GM19193 (cell line): ENCODE measurements around the gene ACSL1.

Source experiments
- POLR2A ChIP-seq: IDR thresholded peaks from 4 replicates; pipeline ENCODE4 v1.6.1; 2011; ENCODE audit not compliant: insufficient read depth, insufficient read length; ENCODE audit errors: extremely low read depth

Gene ACSL1, protein sequence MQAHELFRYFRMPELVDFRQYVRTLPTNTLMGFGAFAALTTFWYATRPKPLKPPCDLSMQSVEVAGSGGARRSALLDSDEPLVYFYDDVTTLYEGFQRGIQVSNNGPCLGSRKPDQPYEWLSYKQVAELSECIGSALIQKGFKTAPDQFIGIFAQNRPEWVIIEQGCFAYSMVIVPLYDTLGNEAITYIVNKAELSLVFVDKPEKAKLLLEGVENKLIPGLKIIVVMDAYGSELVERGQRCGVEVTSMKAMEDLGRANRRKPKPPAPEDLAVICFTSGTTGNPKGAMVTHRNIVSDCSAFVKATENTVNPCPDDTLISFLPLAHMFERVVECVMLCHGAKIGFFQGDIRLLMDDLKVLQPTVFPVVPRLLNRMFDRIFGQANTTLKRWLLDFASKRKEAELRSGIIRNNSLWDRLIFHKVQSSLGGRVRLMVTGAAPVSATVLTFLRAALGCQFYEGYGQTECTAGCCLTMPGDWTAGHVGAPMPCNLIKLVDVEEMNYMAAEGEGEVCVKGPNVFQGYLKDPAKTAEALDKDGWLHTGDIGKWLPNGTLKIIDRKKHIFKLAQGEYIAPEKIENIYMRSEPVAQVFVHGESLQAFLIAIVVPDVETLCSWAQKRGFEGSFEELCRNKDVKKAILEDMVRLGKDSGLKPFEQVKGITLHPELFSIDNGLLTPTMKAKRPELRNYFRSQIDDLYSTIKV

DNA sequence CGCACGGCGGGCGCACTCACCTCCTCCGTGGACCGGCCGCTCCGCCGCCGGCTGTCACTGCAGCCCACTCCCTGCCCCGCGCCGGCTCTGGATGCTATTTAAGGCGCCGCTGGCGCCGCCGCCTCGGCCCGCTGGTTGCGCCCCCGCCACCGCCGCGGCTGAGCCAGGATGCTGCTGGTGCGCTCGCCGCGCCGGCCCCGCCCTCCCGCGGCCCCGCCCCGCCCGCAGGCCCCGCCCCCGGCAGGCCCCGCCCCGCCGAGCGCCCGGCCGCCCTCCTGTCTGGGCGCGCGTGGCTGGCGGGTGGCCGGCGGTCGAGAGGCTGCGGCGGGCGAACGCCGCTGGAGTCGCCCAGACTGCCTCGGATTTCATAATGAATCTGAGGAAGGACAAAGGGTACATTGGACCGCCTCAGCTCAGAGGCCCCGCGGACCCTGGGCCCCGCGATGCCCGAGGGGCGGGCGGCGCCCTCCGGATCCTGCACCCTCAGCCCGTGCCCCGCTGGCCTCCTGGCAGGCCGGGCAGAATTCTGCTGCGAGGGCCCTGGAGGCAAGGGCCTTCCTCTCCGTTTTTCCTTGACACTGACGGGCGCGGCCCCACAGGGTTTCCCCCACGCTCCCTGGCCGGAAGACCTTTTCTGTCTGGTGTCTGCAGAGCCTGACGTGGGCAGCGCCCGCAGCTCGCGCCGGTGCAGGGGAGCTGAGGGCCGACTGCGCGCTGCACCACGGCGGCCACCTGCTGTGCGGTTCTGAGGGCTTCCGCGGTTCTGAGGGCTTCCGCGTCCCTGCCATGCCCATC, at the start of gene ACSL1:
Gene ACSL1, minus strand, starts transcription at position 73 of the 795 bp plus-strand sequence. CDS start 22,454 bp downstream, outside the sequence.
- peak; percentile 88 for TF ChIP-seq POLR2A

DNA sequence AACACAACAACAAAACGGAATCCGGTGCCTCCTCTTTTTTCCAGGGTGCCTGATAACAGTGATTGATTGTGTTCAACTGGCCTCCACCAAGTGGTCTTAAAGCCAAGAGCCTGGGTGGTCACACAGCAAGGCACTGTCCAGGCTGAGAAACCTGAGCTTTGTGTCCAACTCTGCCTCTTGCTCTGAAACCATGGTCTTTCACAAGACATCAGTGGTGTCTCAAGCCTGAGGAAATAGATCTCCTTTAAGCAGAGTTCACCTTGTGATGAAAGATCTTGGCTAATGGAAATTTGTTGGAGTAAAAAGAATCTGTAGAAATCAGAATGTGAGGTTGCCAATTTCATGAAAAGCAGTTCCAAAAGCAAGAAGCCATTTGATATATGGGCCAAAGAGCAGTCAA, 47.3 kb upstream of the ACSL1 start:
- TF ChIP-seq POLR2A, result no peak

DNA sequence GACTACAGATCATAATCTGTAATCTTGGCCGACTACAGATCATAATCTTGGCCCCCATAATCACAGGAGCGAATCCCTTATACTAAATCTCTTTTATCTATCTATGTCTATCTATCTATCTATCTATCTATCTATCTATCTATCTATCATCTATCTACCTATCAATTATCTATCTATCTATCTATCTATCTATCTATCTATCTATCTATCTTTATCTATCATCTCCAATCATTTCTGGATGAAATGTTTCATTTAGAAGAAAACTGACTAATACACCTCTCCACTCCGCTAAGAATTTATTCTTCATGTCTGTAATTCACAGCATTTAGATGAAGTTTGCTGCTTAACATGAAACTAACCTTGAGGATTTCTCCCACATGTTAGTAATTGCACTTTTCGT, 45.0 kb upstream of the ACSL1 start:
- no peak for TF ChIP-seq POLR2A

DNA sequence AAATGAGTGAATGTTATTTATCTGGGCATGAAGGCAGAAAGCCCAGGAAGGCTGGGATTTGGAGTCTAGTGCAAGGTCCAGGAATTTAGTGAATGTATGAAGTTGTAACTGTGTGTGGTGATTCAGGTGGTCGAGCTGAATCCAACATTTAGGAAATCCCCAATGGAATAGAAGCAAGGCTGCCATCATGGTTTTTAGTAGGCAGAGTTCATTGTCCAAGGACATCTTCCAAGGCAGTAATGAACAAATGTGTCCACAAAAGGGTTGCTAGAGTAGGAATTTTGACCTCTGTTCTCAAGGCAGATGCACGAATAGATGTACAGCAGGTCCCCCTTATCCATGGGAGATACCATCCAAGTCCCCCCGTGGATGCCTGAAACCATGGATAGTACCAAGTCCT, 42.9 kb upstream of the ACSL1 start:
- TF ChIP-seq POLR2A, result no peak

DNA sequence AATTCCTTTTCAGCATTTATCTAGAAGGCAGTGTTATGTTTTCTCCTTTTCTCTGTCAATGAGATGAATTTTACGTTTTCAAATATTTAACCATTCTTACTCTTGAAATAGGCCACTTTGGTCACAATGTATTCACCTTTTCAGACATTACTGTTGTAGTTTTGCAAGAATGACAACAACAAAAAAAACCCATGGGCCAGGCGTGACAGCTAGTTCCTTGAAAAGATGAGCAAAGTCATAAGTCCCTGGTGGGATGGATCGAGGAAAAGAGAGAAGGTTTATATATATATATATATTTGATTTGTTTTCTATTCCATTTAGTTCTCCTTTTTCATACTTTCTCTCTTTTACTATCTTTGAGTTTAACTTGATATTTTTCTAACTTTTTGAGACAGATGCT, 38.1 kb upstream of the ACSL1 start:
- TF ChIP-seq POLR2A, result no peak

DNA sequence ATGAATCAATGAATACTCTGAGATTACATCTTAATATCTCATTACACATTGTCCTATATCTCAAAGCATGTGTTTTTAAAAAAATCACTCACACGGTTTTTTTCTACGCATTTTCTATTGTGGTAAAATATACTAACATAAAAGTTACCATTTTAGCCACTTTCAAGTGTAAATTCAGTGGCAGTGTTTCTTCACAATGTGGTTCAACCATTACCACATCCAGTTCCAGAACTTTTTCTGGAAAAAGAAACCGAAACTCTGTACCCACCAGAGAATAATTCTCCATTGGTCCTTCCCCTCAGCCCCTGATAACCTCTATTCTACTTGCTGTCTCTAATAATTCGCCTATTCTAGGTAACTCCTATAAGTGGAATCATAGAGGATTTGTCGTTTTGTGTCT, 35.3 kb upstream of the ACSL1 start:
- no peak for TF ChIP-seq POLR2A

DNA sequence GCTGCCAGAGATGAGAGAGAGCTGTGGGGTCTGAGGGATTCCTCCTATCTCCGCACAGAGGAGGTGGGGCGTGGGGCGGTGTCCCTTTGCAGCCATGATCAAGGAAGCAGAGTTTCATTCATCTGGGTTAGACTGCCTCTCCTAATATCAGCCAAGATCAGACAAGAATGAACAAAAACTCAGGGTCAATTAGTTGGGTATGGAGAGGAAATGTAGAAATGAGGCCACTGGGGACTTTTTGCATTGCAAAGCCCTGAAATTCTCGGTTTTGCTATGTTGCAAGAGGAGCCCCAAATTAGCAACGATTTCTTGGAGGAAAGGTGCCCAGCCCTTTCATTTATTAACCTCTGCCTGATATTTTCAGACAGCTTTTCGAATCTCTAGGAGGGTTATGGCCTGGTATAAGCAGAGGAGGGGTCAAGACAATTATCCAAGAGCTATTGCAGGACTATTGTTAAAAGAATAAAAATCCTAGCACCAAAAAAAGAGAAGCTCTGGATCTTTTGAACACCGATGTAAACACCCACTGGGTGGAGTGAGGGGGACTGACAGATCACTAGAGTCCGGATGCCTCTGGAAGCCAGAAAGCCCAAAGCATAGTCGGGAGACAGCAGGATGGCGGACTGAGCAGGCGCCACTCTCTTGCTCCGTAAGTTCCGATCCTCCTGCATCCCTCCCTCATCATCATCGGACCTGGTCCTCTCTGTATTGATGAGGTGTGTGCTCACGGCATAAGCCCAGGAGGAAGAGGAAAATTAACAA, 34.4 kb upstream of the ACSL1 start:
- TF ChIP-seq POLR2A, result peak; percentile 17

DNA sequence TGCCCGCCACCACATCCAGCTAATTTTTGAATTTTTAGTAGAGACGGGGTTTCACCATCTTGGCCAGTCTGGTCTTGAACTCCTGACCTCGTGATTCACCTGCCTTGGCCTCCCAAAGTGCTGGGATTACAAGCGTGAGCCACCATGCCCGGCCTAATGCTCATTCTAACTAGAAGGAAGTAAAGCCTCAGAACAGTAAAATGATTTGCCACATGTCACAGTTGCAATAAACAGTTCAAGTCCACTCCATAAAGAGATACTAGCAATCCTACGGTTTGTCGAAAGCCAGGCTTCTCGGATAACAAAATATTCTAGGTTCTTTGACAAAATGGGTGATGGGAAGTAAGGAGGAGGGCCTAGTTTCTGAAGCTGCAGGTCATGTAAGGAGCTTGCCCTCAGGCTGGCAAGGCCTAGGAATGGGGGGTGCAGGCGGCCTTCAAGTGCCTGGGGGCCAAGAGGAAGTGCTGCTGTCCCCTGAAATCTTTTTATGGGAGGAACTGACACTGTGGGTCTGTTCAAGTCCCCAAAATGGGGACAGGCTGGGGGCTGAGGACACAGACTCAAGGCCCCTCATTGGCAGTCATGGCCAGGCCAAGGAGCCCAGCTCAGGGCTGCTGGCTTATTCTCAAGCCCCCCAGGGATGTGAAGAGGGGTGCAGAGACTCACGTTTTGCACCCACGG, 31.8 kb upstream of the ACSL1 start:
- TF ChIP-seq POLR2A, result no peak

DNA sequence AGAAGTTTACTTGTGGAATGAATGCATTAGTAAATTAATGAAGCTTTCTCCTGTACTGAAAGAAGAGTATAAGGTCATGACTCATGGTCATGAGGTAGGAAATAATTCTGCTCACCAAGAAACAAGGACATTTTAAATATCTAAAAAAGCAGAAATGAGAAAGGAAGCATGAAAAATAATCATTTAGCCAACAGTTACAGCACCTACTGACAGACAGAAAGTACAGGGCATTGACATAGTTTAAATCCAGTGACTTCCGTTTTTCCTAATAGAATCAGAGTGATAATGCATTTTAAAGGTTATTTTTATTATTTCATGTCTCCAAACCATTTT, 30.5 kb upstream of the ACSL1 start:
- no peak for TF ChIP-seq POLR2A

DNA sequence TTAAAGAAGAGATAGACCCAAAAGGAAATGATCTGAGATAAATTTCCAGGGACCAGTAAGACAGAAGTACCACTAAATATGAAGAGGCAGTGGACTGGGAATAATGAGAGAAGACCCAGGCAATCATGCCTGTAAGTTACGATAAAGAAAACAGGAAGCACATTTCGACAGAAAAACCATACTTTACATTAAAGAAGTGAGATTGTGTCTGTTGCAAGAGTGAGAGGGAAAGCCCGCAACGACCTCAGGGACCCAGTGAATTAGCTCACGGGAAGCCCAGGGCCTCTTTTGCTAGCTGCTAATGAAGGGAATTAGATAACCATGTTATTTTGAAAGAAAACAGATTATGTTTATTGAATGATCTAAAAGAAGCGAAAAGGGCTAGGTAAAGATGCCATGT, 28.9 kb upstream of the ACSL1 start:
- TF ChIP-seq POLR2A, result no peak

DNA sequence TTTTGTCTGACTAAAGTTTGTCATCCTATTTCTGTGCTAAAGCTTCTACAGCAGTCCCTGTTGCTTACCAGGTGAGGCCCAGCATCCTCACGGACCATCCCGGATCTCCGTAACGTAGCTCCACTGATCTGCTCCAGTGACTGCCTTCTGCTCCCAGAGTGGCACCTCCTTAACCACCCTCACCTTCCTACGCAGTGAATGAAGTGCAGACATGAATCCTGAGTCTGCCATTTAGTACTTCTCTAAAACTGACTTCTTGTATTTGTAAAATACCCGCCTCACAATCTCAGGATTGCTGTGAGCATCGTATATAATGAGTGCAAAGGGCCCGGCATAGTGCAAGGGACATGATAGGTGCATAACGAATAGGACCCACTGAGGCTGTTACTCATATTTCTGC, 27.7 kb upstream of the ACSL1 start:
- no peak for TF ChIP-seq POLR2A

DNA sequence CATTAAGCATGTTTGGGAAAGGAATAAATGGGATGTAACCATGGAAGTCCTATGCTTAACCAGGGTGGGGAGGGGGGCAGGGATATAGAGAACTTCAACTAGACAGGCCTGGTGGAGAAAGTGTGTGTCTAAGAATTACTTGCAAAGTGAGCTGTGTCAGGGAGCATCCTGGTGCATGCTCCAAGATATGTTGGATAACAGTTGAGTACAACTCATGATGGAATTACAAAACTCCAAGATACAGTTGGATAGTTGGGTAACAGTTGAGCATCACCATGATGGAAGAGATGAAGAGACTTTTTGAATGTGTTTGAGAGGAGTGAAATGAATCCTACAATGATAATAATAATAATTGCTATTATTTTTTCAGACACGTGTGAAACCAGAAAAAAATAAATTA, 26.1 kb upstream of the ACSL1 start:
- no peak for TF ChIP-seq POLR2A

DNA sequence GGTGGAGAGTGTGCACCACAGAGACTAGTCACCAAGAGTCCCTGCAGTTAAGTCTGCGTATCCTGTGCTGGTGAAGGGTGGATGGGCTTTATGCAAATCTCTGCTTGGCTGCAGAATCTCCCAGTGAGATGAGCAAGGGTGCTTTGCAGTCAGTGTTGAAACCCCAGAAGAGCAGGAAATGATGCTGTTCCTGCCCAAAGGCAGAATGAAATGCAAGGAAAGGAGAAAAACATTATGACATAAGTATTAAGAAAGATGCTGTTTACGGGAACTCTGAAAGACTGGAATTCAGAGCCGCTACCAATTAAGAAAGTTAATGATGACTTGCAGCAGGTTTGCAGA, 25.4 kb upstream of the ACSL1 start:
- TF ChIP-seq POLR2A, result no peak

DNA sequence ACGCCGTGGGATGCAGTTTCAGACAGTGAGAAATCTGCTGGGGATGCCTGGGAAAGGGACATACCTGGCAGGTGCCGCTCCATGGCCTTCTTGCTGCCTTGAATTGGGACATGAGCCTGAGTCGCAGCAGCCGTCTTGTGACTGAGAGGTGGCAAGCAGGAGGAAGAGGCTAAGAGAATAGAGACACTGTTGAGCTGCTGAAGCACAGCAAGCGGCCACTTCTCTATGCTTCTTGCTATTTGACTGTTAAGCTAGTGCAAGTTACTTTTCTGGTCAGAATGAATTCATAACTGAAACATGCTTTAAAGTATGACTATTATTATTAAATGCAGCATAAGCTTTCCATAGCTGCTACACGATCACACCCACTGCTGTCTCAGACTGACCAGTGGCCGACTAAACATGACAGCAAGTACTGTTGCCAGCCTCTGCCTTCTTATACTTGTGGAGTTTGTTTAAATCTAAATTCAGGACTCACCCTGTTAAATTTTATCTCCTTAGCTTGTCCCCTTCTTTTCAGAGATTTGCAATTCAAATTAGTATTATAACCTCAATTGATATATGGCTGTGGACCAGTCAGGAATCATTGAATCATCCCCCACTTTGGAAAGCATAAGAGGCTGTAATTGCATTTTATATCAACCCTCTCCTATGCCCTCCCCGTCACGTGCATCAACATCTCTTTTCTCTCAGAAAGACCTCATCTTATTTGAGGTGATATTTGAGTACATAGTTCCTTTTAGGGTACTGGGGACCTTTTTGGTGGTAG, 24.8 kb upstream of the ACSL1 start:
- no peak for TF ChIP-seq POLR2A
